Dermis microvascular lymphatic vessel endothelial cell (primary cell): ENCODE measurements around the gene CYP17A1. TPM values are rescaled to one million over a fixed set of nuclear protein-coding genes. Genes with fewer than 3 reads are reported as not detected.

Experiments used
- total RNA-seq: library from RNA; depleted of rRNA; stranded (reverse); fragments of >200 nt; gene quantifications from 2 replicates; pipeline ENCODE4 v1.2.1, GENCODE V29; 2014

The CYP17A1 gene
- total RNA-seq, 1 donor from 2014 or later, result not detected

Other genes starting within 250 kb of the CYP17A1 start
- 38.4 and 82.4 TPM in 2 replicates for gene TRIM8, start 192.9 kb downstream of the CYP17A1 start, total RNA-seq
- gene ARL3, start 123.0 kb downstream of the CYP17A1 start, total RNA-seq, result 3.2 and 4.4 TPM in 2 replicates
- 6.8 and 6.9 TPM in 2 replicates for gene SFXN2, start 122.8 kb downstream of the CYP17A1 start, total RNA-seq
- 35.8 and 81.3 TPM in 2 replicates for gene WBP1L, start 93.5 kb downstream of the CYP17A1 start, total RNA-seq
- 25.4 and 52.6 TPM in 2 replicates for gene BORCS7, start 16.8 kb upstream of the CYP17A1 start, total RNA-seq
- 0.64 and 0.76 TPM in 2 replicates for gene AS3MT, start 32.1 kb upstream of the CYP17A1 start, total RNA-seq
- gene CNNM2, start 80.9 kb upstream of the CYP17A1 start, total RNA-seq, result 1.2 and 3.4 TPM in 2 replicates